ENCODE results near the gene SMCO3.

DNA sequence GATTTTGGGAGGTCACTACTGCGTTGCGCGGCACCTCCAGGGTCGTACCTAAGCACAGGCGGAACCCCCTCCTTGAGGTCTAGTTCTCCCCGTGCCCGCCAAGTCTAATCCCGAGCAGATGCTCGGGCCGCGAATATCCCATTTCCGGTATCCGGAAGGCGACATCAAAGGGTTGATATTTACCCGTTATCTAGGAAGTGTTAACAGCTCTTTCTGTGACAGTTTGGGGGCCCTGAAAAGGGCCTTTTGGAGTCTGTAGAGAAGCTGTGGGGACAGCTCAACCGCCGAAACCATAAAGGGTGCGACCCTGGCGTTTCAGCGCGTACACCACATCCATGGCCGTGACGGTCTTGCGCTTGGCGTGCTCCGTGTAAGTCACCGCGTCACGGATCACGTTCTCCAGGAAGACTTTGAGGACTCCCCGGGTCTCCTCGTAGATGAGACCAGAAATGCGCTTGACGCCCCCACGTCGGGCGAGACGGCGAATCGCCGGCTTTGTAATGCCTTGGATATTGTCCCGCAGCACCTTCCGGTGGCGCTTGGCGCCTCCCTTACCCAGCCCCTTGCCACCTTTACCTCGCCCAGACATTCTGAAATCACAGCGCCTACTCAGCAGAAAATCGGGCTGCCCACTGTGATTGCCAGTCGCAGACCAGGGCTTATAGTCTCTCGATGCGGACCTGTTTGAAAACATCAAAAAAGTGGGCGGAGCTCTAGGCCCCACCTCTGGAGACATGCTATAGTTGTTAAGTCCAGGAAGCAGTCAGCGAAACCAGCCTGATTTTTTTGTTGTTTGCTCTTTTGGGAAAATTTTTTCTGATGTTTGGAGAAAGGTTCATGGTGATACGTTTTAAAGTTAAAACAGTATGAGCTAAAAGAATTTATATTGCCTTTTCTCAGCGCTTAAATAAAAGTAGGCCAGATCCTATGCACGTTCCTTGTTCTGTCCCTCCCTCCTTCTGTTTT is 43.2 kb downstream of the SMCO3 start:
- TF ChIP-seq, protein P1, sequence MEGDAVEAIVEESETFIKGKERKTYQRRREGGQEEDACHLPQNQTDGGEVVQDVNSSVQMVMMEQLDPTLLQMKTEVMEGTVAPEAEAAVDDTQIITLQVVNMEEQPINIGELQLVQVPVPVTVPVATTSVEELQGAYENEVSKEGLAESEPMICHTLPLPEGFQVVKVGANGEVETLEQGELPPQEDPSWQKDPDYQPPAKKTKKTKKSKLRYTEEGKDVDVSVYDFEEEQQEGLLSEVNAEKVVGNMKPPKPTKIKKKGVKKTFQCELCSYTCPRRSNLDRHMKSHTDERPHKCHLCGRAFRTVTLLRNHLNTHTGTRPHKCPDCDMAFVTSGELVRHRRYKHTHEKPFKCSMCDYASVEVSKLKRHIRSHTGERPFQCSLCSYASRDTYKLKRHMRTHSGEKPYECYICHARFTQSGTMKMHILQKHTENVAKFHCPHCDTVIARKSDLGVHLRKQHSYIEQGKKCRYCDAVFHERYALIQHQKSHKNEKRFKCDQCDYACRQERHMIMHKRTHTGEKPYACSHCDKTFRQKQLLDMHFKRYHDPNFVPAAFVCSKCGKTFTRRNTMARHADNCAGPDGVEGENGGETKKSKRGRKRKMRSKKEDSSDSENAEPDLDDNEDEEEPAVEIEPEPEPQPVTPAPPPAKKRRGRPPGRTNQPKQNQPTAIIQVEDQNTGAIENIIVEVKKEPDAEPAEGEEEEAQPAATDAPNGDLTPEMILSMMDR (IDR thresholded peaks at IDR 0.05) = no peak
- no peak for TF ChIP-seq EZH2 (IDR thresholded peaks at IDR 0.05; ENCODE audit: borderline replicate concordance, insufficient read depth, low read depth, low read length, poor library complexity, severe bottlenecking)
